Measurements from ENCODE around the gene FAM120C.
A peak's percentile ranks its signal among the peaks of the same experiment; 100 is the strongest.

DNA sequence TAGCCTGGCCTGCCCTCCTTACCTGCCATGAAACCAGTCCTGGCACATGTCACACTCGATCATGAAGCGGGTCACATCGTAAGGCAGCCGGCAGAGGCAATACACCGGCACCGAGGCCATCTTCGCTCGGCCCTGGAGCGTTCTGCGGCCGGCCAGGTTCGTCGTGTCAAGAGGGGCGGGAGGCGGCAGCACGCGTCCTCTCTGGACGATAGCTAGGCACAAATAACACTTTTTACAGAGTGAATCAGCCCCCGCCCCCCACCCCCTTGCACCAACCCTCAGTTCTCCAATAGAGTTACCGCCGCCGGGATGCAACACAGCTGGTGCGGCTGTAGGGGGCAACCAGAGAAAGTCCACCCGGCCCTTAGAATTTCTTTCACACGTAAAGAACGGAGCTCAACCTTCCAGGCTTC, 140.4 kb downstream of the FAM120C start:
- TF ChIP-seq, protein P1, sequence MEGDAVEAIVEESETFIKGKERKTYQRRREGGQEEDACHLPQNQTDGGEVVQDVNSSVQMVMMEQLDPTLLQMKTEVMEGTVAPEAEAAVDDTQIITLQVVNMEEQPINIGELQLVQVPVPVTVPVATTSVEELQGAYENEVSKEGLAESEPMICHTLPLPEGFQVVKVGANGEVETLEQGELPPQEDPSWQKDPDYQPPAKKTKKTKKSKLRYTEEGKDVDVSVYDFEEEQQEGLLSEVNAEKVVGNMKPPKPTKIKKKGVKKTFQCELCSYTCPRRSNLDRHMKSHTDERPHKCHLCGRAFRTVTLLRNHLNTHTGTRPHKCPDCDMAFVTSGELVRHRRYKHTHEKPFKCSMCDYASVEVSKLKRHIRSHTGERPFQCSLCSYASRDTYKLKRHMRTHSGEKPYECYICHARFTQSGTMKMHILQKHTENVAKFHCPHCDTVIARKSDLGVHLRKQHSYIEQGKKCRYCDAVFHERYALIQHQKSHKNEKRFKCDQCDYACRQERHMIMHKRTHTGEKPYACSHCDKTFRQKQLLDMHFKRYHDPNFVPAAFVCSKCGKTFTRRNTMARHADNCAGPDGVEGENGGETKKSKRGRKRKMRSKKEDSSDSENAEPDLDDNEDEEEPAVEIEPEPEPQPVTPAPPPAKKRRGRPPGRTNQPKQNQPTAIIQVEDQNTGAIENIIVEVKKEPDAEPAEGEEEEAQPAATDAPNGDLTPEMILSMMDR (conservative IDR thresholded peaks at IDR 0.05; ENCODE audit: low read depth, low read length), result peak; percentile 16; the same call in 1 of the 2 replicates
- TF ChIP-seq EZH2 (IDR thresholded peaks at IDR 0.05; ENCODE audit: borderline replicate concordance, low read depth, low read length, poor library complexity, severe bottlenecking), result no peak

Measured in A673 (cell line).